ENCODE results near the gene FBP2.

DNA sequence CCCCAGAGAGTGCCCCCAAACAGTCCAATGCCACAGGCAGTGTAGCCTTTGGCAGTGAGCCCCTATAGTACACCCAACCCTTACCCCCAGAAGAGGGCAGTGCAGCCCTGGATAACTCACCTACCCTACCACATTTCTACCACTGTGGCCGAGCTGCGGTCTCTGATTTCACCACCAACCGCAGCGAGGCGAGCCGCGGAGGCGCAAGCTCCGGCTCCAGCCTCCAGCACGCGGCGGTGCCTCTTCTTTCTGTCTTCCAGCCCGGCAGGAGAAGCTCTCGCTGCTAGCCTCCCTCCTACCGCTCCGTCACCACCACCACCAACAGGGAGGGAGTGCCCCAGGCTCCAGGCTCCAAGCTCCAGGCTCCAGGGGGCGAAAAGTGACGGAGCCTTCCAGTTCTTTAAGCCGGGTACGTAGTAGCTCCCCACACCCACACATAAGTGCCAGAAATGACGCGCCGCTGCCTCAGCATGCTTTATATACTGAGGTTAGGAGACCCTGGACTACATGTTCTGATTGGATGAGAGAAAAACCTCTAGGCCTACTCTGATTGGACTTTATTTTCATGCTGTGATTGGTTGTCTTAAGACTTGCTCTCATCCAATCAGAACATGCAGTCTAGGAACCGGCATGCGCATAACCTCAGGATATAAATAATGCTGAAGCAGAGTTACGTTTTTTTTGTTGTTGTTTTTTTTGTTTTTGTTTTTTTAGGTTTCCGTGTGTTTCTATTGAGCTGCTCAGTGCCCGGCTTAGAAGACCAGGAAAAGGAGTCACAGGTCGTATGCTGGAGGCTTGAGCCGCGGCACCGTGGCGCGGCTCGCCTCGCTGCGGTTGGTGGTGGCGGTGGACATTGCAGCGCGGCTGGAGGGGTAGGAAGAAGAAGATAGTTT lies 38.9 kb downstream of the FBP2 start, which contains the start of gene PCAT7:
- TF ChIP-seq HDAC2 (IDR thresholded peaks at IDR 0.05) (no peak), CEBPB (IDR thresholded peaks at IDR 0.05; ENCODE audit: borderline replicate concordance in 1 of 2, low read depth in 2 of 2, low read length in 2 of 2) (no peak), YY1 (IDR thresholded peaks at IDR 0.05; ENCODE audit: low read depth, low read length) (no peak), ZSCAN29 (IDR thresholded peaks at IDR 0.05) (no peak), ATF3 (IDR thresholded peaks at IDR 0.05; ENCODE audit: borderline replicate concordance, extremely low read depth, low read depth, low read length) (no peak), ETV6 (conservative IDR thresholded peaks at IDR 0.05 in 1 of 2, IDR thresholded peaks at IDR 0.05 in 1 of 2; ENCODE audit: borderline replicate concordance in 1 of 2, low read depth in 1 of 2) (no peak)
- TF ChIP-seq, protein P1, sequence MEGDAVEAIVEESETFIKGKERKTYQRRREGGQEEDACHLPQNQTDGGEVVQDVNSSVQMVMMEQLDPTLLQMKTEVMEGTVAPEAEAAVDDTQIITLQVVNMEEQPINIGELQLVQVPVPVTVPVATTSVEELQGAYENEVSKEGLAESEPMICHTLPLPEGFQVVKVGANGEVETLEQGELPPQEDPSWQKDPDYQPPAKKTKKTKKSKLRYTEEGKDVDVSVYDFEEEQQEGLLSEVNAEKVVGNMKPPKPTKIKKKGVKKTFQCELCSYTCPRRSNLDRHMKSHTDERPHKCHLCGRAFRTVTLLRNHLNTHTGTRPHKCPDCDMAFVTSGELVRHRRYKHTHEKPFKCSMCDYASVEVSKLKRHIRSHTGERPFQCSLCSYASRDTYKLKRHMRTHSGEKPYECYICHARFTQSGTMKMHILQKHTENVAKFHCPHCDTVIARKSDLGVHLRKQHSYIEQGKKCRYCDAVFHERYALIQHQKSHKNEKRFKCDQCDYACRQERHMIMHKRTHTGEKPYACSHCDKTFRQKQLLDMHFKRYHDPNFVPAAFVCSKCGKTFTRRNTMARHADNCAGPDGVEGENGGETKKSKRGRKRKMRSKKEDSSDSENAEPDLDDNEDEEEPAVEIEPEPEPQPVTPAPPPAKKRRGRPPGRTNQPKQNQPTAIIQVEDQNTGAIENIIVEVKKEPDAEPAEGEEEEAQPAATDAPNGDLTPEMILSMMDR (IDR thresholded peaks at IDR 0.05 in 2 of 3, conservative IDR thresholded peaks at IDR 0.05 in 1 of 3; ENCODE audit: control insufficient read depth in 2 of 3, extremely low read depth in 1 of 3, insufficient read depth in 1 of 3, low read depth in 3 of 3, low read length in 3 of 3) = peak; percentile 28 to 54 (median 52); a peak in 4 of 6 replicates
- TF ChIP-seq, protein P2, sequence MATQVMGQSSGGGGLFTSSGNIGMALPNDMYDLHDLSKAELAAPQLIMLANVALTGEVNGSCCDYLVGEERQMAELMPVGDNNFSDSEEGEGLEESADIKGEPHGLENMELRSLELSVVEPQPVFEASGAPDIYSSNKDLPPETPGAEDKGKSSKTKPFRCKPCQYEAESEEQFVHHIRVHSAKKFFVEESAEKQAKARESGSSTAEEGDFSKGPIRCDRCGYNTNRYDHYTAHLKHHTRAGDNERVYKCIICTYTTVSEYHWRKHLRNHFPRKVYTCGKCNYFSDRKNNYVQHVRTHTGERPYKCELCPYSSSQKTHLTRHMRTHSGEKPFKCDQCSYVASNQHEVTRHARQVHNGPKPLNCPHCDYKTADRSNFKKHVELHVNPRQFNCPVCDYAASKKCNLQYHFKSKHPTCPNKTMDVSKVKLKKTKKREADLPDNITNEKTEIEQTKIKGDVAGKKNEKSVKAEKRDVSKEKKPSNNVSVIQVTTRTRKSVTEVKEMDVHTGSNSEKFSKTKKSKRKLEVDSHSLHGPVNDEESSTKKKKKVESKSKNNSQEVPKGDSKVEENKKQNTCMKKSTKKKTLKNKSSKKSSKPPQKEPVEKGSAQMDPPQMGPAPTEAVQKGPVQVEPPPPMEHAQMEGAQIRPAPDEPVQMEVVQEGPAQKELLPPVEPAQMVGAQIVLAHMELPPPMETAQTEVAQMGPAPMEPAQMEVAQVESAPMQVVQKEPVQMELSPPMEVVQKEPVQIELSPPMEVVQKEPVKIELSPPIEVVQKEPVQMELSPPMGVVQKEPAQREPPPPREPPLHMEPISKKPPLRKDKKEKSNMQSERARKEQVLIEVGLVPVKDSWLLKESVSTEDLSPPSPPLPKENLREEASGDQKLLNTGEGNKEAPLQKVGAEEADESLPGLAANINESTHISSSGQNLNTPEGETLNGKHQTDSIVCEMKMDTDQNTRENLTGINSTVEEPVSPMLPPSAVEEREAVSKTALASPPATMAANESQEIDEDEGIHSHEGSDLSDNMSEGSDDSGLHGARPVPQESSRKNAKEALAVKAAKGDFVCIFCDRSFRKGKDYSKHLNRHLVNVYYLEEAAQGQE (IDR thresholded peaks at IDR 0.05; ENCODE audit: low read depth, low read length) = no peak
